Right atrium auricular region (tissue), 2 donors: ENCODE data around the gene CHMP1A. TPM values are rescaled to one million over a fixed set of nuclear protein-coding genes. Genes with fewer than 3 reads are reported as not detected.

Experiments used
- DNase-seq: peaks from one replicate; pipeline ENCODE4 v3.0.0-alpha.2; 2019; ENCODE audit warnings: low spot score
- H3K27ac ChIP-seq, 2 donors: fragments of 200-600 bp; sonication (generic); 1 replicate in 1 of 2; 2 replicates in 1 of 2; pipeline ENCODE4 v1.5.1; 2016 to 2019
- H3K27me3 ChIP-seq, 2 donors: fragments of 200-600 bp; sonication (generic); one replicate each; pipeline versions ENCODE4 v1.5.1 to v1.6.0; 2017 to 2019
- H3K36me3 ChIP-seq: fragments of 200-600 bp; sonication (generic); one replicate; pipeline ENCODE4 v1.5.1; 2016
- H3K4me1 ChIP-seq, 2 donors: fragments of 200-600 bp; sonication (generic); one replicate each; pipeline versions ENCODE4 v1.5.1 to v1.6.0; 2017 to 2019
- H3K4me3 ChIP-seq, 2 donors: fragments of 200-600 bp; sonication (generic); 1 replicate in 1 of 2; 2 replicates in 1 of 2; pipeline ENCODE4 v1.5.1; 2017 to 2019; ENCODE audit warnings: mild to moderate bottlenecking in 1 of 2, moderate library complexity in 1 of 2
- H3K9me3 ChIP-seq, 2 donors: fragments of 200-600 bp; sonication (generic); one replicate each; pipeline ENCODE4 v1.5.1; 2019
- CTCF ChIP-seq, 2 donors: fragments of 200-600 bp; sonication (generic); IDR thresholded peaks; one replicate each; pipeline ENCODE4 v1.5.1; 2019; ENCODE audit warnings: antibody characterized with exemption in 2 of 2
- total RNA-seq, 2 donors: library from RNA; depleted of rRNA; stranded (reverse); fragments of >200 nt; gene quantifications; one replicate each; pipeline ENCODE4 v1.1.0, GENCODE V29; 2016

The CHMP1A gene
- 10 to 100 TPM; 39.0 to 73.3 TPM for total RNA-seq

DNA sequence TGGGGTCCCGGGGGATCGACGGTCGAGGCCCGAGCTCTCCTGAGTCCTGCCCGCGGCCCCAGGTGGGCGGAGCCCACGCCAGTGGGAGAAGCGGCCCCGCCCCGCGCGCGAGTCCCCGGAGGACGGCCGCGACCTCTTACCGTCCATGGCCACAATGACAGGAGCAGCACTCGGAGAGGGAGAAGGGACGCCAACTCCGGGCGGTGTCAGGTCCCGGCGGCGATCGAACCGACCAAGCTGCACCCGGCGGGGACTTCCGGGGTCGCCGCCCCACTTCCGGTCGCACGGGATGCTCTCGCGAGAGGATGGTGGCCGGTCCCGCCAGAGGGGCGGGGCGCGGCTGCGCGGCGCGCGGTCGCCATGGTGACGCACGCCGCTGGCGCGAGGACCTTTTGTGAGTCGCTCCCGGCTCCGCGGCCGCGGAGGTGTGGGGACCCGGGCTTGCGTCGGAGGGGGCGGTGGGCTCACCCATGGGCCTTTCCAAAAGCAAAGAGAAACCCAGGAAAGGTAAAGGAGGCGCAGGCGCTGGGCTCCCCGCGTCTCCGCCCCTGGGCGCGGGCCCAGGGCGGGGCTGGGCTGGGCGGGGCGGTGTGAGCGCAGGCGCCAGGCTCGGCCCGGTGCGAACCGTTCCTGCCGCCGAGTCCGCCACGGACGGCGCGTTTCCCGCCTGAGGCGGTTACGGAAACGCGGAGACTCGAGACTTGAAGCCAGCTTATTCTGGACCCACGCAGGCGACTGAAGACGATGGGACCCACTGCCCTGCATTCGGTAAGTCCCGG is at the start of gene CHMP1A, which contains the start of gene SPATA33:
Gene CHMP1A, minus strand, starts transcription at position 267 of the 779 bp plus-strand sequence. Its CDS starts 120 bp downstream, at position 147.
Gene SPATA33, plus strand, starts transcription at position 395 of the 779 bp plus-strand sequence. Its CDS starts 76 bp downstream, at position 471.
- DNase-seq = peak; percentile 85
- Histone ChIP-seq H3K36me3 (no peaks in the 10 kb centered on the region), H3K9me3 (no peaks in the 10 kb centered on the region), H3K4me1 (peaks cover 0 to 24% of the 10 kb centered on the region in 2 donors), H3K4me3 (peak within 1 kb of the TSS; percentile 84 to 99), H3K27ac (peak within 1 kb of the TSS; percentile 86), H3K27me3 (no peaks in the 10 kb centered on the region)
- no peak for TF ChIP-seq CTCF (IDR thresholded peaks at IDR 0.05)

- Histone ChIP-seq H3K36me3 (no peaks in the 10 kb centered on the region), H3K4me3 (no peak overlapping the region), H3K9me3 (no peaks in the 10 kb centered on the region), H3K4me1 (peaks cover 0 to 19% of the 10 kb centered on the region in 2 donors), H3K27ac (no peak overlapping the region), H3K27me3 (no peaks in the 10 kb centered on the region)
- no peak for DNase-seq
- no peak for TF ChIP-seq CTCF (IDR thresholded peaks at IDR 0.05)
Measured at GRCh38 chr16:89706518-89707260, 49.2 kb upstream of the CHMP1A start.

- Histone ChIP-seq H3K4me1 (peaks cover 0 to 29% of the 10 kb centered on the region in 2 donors), H3K9me3 (no peaks in the 10 kb centered on the region), H3K36me3 (no peaks in the 10 kb centered on the region), H3K27me3 (no peaks in the 10 kb centered on the region), H3K27ac (no peak overlapping the region), H3K4me3 (no peak overlapping the region)
- no peak for DNase-seq
- TF ChIP-seq CTCF (IDR thresholded peaks at IDR 0.05) = no peak
Measured at GRCh38 chr16:89705006-89705405, 47.5 kb upstream of the CHMP1A start.

DNA sequence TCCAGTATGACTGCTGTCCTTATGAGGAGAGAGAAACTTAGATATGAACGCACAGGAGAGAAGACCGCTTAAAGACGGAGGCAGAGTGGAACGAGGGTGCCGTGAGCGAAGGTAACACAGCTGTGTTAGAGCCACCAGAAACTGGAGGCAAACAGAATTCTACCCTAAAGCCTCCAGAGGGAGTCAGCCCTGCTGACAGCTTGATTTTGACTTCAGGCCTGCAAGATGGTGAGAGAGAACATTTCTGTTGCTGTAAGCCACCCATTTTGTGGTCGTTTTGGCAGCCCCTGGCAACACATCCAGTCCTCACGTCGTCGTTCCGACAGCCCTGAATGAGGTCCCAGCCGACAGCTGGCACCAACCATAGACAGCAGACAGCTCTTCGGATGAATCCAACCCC is 46.8 kb upstream of the CHMP1A start:
- Histone ChIP-seq H3K4me3 (no peak overlapping the region), H3K9me3 (no peaks in the 10 kb centered on the region), H3K36me3 (no peaks in the 10 kb centered on the region), H3K27me3 (no peaks in the 10 kb centered on the region), H3K4me1 (peaks cover 0 to 35% of the 10 kb centered on the region in 2 donors), H3K27ac (no peak overlapping the region)
- TF ChIP-seq CTCF (IDR thresholded peaks at IDR 0.05) = no peak
- DNase-seq = no peak

DNA sequence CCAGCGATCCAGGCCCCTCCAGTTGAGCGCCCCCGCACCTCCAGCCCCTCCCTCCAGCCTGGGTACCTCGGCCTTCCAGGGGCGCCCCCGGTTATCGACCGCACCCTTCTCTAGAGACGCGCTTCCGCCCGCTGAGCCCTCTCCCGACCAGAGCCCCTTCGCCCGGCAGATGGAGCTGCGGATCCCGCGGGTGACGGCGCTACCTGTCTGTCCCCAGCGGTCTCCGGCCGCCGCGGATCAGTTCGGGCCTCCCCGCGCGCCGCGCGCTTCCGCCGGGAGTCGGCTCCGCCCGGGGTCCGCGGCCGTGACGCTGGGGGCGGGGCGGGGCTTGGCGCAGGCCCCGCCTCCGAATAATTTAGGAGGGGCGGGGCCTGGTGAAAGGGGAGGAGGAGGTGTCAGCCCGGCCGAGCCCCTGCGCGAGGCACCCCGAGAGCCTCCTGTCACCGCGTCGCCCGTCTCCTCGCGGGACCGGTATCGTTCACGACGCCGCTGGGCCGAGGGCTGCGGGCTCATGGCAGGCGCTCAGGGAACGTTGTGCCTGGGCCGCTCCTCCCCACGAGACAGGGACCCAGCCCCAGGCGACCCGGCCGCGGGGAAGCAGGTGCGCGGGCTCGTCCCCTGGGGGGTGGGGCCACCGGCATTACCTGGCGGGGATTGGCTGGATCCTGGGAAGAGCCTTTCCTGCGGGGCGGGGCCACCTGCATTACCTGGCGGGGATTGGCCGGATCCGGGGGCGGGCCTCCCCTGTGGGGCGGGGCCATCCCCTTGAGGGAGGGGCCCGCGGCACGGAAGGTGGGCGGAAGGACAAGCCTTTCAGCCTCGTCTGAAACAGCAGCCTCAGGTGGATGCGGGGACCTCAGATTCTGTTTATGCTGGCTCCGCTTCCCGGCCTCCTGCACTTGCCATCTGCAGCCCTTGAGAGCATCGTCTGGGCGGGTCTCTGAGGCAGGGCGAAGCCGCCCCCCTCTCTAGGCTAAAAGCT is 44.2 kb upstream of the CHMP1A start, which contains the start of gene SPATA2L:
Gene SPATA2L, minus strand, starts transcription at position 281 of the 982 bp plus-strand sequence. CDS start 473 bp downstream, outside the sequence.
- H3K9me3 ChIP-seq = no peaks in the 10 kb centered on the region
- peak; percentile 84 for DNase-seq
- TF ChIP-seq CTCF (IDR thresholded peaks at IDR 0.05) = no peak
- peak within 1 kb of the TSS; percentile 86 for H3K27ac ChIP-seq
- no peaks in the 10 kb centered on the region for H3K27me3 ChIP-seq
- H3K4me1 ChIP-seq = peaks cover 0 to 34% of the 10 kb centered on the region in 2 donors
- H3K36me3 ChIP-seq = no peaks in the 10 kb centered on the region
- H3K4me3 ChIP-seq = peak within 1 kb of the TSS; percentile 72 to 74
